GM19463 (cell line): ENCODE results near the gene PADI3.
"Not testable (repeated sequence)": the region's sequence is repeated elsewhere in the genome, so short reads cannot be mapped to it uniquely, and the experiment has no call there.

Experiments used
- ATAC-seq: cut with Tn5 transposase; IDR thresholded peaks from one replicate; pipeline ENCODE4 v1.9.1; 2021; ENCODE audit warnings: mild to moderate bottlenecking, moderate library complexity; ENCODE audit not compliant: unreplicated experiment

PADI3 gene

DNA sequence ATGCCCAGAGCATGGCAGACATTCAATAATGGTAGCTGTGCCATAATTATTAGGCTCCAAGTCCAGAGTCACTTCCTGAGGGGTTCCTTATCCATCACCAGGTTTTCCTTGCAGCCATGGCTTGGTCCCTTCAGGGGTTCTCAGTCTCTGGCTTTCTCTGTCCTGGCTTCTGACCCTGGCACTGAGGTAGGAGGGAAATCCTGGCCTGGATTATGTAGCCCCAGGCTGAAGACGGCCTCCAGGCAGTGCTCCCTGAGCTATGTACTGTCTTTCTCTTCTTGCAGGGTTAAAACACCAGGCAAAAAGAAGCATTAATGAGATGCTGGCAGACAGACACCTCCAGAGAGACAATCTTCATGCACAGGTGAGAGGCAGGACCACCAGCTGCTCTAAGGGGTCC, 9.5 kb upstream of the PADI3 start:
- ATAC-seq: no peak

DNA sequence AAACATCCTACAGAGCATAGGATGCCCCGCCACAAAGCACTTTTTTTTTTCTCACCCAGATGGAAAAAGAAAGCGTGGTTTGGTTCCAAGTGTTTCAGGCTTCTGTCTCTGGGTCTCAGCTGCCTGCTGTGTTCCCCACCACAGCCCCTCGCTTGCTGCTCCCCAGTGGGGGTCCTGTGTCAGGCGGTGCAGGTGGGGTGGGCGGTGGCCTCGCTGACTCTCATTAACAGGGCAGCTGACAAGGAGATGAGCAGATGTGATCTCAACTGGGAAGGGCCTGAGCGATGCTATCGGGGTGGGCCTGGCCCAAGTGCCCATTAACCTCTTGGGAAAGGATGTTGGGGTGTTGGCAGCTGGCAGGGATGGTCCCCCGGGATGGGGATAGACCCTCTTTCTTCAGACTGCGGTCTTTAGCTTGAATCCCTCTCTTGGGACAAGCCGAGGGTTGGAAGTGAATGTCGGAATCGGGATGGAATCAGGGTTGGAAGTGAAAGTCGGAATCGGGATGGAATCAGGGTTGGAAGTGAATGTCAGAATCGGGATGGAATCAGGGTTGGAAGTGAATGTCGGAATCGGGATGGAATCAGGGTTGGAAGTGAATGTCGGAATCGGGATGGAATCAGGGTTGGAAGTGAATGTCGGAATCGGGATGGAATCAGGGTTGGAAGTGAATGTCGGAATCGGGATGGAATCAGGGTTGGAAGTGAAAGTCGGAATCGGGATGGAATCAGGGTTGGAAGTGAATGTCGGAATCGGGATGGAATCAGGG, 7.7 kb upstream of the PADI3 start:
- not testable (repeated sequence) for ATAC-seq

DNA sequence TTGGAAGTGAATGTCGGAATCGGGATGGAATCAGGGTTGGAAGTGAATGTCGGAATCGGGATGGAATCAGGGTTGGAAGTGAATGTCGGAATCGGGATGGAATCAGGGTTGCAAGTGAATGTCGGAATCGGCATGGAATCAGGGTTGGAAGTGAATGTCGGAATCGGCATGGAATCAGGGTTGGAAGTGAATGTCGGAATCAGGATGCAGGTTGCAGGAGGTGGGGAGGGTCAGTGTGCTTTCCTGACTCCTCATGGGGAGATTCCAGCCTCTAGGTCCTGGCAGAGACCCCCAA, 7.2 kb upstream of the PADI3 start:
- ATAC-seq: not testable (repeated sequence)

GRCh38 chr1:17243274-17243673, 5.6 kb upstream of the PADI3 start:
- no peak for ATAC-seq

GRCh38 chr1:17244821-17245740, 3.8 kb upstream of the PADI3 start:
- ATAC-seq: no peak

- no peak for ATAC-seq
These were observed 3.0 kb upstream of the PADI3 start for GRCh38 chr1:17245816-17246325.

- ATAC-seq: no peak
These were observed 1.9 kb upstream of the PADI3 start for GRCh38 chr1:17246971-17247370.

DNA sequence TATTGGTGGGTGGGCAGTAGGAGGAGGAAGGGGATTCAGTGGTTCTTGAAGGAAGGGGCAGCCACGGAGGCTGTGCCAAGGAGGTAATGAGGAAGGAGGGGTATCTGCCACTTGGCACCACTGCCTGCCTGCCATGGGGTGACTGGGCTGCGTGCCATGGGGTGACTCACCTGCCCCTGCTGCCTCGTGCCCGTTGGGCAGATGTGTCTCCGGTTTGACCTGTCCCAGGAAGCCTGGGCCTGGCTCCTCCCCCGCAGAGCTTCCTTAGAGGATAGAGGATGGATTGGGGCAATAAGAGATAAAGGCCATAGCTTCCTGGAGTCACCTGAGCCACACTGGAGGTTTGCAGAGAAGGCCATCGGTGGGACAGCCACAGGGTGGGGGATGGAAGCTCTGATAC, 1.7 kb downstream of the PADI3 start:
- no peak for ATAC-seq

GRCh38 chr1:17251246-17251645, 2.3 kb downstream of the PADI3 start:
- ATAC-seq: no peak

DNA sequence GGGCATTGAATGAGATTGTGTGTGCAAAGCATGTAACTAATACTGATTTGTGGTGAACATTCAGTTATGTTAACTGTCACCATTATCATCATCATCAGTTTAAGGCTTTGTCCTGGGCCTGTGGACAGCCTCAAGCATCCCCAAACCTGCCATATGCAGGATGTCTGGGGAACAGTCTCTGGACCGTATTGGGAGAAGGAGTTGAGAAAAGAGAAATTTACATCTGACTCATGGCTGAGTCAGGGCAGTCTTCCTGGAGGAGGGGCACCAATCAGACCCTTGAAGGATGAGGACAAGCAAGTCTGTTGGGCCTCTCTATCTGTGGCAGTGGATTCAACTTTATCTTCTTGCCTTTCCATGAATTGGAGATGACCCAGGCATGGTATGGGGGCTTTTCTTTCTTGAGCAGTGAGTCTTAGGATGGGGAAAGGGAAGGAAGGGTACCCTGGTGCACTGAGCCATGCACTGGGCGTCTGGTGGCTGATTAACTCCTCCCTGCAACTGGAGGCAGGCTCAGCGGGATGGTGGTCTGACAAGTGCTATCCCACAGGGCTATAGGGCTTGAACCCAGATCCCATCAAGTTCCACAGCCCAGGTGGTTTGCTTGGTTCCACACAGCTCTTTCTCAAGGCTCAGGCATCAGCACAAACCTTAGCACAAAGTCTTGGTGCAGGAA, 2.9 kb downstream of the PADI3 start:
- no peak for ATAC-seq

GRCh38 chr1:17255336-17255735, 6.4 kb downstream of the PADI3 start:
- no peak for ATAC-seq

DNA sequence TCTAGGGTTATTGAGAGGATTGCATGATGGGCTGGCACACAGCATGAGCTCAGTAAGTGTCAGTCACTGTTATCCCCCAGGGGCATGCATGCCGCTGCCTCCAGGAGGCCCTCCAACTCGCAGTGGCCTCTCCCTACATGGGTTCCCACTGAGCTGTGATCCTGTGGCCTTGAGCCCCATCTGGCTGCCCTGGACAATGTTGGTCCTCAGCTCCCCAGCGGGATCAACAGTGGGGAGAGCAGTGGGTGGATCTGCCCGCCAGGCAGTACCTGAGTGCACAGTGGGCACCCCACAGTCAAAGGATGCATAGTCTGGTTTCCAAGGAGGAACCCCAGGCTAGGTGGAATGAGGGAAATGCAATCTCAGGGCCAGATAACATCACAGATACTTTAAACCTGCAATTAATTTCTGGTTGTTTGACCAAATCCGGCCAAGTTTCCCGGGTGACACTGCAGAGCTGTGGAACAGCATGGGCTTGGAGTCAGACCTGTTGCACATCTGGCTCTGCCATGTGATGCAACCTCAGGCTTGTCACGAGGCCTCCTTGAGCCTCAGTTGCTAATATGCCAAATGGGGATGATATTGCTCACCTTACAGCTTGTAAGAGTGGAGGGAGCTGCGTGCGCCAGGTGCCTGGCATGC, 9.3 kb downstream of the PADI3 start:
- no peak for ATAC-seq

GRCh38 chr1:17258758-17259130, 9.8 kb downstream of the PADI3 start:
- no peak for ATAC-seq

- ATAC-seq: no peak
These were observed 10.5 kb downstream of the PADI3 start for GRCh38 chr1:17259233-17259873.

- no peak for ATAC-seq
These were observed 11.4 kb downstream of the PADI3 start for GRCh38 chr1:17260264-17260663.

DNA sequence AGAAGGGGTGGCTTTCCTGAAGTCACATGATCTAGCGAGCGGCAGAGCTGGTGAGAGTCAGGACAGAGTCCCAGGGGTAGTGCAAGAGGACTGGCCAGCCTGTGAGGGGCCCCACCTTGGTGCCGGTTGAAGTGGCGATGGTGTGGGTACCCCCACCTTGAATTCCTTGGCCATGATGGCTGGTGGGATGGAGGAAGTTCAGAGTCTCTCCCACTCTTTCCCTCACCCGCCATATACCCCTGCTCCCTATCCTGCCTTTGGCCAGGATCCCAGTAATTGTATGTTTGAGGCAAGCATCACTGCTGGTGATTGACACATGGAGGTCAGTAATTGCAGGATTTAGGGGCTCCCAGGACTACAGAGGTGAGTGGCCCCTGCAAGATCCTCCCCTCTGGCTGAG, 11.8 kb downstream of the PADI3 start:
- no peak for ATAC-seq

DNA sequence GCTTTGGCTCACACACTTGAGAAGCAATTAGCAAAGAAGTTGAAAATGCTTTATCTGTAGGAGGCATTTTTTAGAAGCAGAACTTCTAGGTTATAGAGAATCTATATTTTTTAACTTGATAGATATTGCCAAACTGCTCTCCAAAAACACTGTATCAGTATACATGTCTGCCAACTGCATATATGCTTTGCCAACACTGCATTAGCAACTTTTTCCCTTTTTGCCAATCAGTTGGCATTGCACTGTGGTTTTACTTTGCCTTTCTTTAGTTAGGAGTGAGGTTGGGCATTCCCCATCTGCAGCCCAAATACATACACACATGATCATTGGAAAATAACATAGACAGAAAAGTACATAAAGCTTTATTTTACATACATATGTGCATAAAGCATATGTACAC, 15.0 kb downstream of the PADI3 start:
- no peak for ATAC-seq

DNA sequence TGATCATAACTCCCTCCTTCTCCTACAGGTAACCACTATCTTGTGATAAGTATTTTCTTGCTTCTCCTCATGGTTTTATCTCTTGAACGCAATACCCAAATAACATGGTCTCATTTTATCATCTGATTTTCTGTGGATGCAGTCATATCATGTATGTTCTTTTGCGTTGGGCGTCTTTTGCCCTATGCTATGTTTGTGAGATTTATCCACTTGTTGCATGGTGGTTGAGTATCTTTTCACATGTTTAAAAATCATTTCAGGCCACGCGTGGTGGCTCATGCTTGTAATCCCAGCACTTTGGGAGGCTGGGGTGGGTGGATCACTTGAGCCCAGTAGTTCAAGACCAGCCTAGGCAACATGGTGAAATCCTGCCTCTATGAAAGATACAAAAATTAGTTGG, 15.6 kb downstream of the PADI3 start:
- no peak for ATAC-seq

DNA sequence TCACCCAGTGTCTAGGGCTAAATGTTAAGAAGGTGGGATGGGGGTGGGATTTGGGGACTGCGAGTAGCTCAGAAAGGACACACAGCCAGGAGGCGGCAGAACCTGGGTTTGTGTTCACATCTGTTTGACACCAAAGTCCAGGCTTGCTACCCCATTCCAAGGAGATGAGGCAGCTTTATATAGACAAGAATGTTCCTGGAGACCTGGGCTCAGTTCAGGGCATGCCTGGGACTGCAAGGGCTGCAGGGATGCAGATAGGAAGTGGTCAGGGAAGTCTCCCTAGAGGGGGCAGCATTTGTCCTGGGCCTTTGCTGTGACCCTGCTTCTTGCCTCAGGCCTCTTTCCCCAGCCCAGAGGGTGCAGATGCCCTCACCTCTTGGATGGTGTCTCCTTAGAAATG, 16.3 kb downstream of the PADI3 start:
- no peak for ATAC-seq

- ATAC-seq: no peak
These were observed 17.1 kb downstream of the PADI3 start for GRCh38 chr1:17265950-17266349.
